HG03280 (cell line): ENCODE results near the gene MROH7.

ENCODE experiments used
- ATAC-seq: cut with Tn5 transposase; IDR thresholded peaks from one replicate; pipeline ENCODE4 v1.9.1; 2021; ENCODE audit warnings: mild to moderate bottlenecking, moderate library complexity; ENCODE audit not compliant: unreplicated experiment

MROH7 gene

GRCh38 chr1:54649921-54650320 lies 8.3 kb downstream of the MROH7 start:
- ATAC-seq, result no peak

- ATAC-seq, result no peak
Measured at GRCh38 chr1:54650417-54650816, 8.8 kb downstream of the MROH7 start.

- no peak for ATAC-seq
Measured at GRCh38 chr1:54651608-54652007, 10.0 kb downstream of the MROH7 start.

- no peak for ATAC-seq
Measured at GRCh38 chr1:54652168-54652567, 10.6 kb downstream of the MROH7 start.

- no peak for ATAC-seq
Measured at GRCh38 chr1:54653036-54653435, 11.4 kb downstream of the MROH7 start.

- no peak for ATAC-seq
Measured at GRCh38 chr1:54658164-54658913, 16.8 kb downstream of the MROH7 start.

GRCh38 chr1:54663725-54664124 lies 22.1 kb downstream of the MROH7 start:
- no peak for ATAC-seq

- no peak for ATAC-seq
Measured at GRCh38 chr1:54664364-54664763, 22.8 kb downstream of the MROH7 start.

GRCh38 chr1:54665852-54666251 lies 24.3 kb downstream of the MROH7 start:
- no peak for ATAC-seq

GRCh38 chr1:54666333-54666732 lies 24.7 kb downstream of the MROH7 start:
- ATAC-seq, result no peak

GRCh38 chr1:54667797-54668196 lies 26.2 kb downstream of the MROH7 start:
- ATAC-seq, result no peak

- no peak for ATAC-seq
Measured at GRCh38 chr1:54668567-54668966, 27.0 kb downstream of the MROH7 start.

GRCh38 chr1:54671985-54672608 lies 30.5 kb downstream of the MROH7 start:
- ATAC-seq, result peak; percentile 71

GRCh38 chr1:54678776-54679643 lies 37.4 kb downstream of the MROH7 start:
- no peak for ATAC-seq

- no peak for ATAC-seq
Measured at GRCh38 chr1:54679706-54680105, 38.1 kb downstream of the MROH7 start.

GRCh38 chr1:54680387-54680786 lies 38.8 kb downstream of the MROH7 start:
- ATAC-seq, result no peak

GRCh38 chr1:54681358-54681757 lies 39.8 kb downstream of the MROH7 start:
- ATAC-seq, result no peak

- ATAC-seq, result no peak
Measured at GRCh38 chr1:54683453-54683852, 41.9 kb downstream of the MROH7 start.

- ATAC-seq, result no peak
Measured at GRCh38 chr1:54685335-54685905, 43.8 kb downstream of the MROH7 start.

GRCh38 chr1:54686155-54686554 lies 44.6 kb downstream of the MROH7 start:
- ATAC-seq, result no peak

GRCh38 chr1:54694771-54695170 lies 53.2 kb downstream of the MROH7 start:
- ATAC-seq, result no peak
